Measurements from ENCODE around the gene KLHDC1. TPM values are rescaled to one million over a fixed set of nuclear protein-coding genes. Genes with fewer than 3 reads are reported as not detected.

The KLHDC1 gene
- total and polyA plus RNA-seq, 4 donors = 0.36 to 4.1 (median 2.5) TPM

DNA sequence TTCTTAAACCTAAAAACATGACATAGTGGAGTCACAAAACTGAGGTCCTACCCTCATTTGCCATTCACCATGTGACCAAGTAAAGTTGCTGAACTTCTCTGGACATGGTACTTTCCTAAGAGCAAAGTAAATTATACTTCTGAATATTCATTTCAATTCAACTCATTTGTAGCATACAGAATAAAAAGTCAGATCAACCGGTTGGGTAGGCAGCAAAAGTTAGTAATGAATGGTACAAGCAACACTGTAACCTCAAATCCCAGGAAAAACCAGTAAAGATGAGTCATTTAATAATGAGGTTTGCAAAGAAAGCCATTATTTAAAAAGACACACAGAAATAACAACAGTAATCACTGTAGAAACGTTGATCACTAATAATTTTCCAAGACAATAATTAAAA, 13.6 kb upstream of the KLHDC1 start:
- Histone ChIP-seq H3K9ac (ENCODE audit: low read depth in 1 of 2, low read length in 2 of 2) (no peak overlapping the region), H3K4me3 (ENCODE audit: low read depth in 1 of 3, low read length in 3 of 3) (no peak overlapping the region), H3K9me3 (ENCODE audit: control insufficient read depth in 4 of 4, low read length in 3 of 4) (no peaks in the 10 kb centered on the region), H3K36me3 (ENCODE audit: control insufficient read depth in 4 of 4, insufficient read depth in 3 of 4, low read depth in 1 of 4, low read length in 3 of 4) (peaks cover 0 to 2% (median 0%) of the 10 kb centered on the region in 4 donors), H3K4me1 (ENCODE audit: control insufficient read depth in 4 of 4, insufficient read depth in 4 of 4, low read length in 3 of 4) (no peaks in the 10 kb centered on the region), H3K27me3 (ENCODE audit: control insufficient read depth in 4 of 4, insufficient read depth in 4 of 4, low read length in 3 of 4) (no peaks in the 10 kb centered on the region), H3K27ac (ENCODE audit: low read depth in 1 of 2, low read length in 2 of 2) (no peak overlapping the region)
- DNase-seq (ENCODE audit: low spot score) = no peak
- TF ChIP-seq TAF1 (conservative IDR thresholded peaks at IDR 0.05) = no peak
- TF ChIP-seq, protein P1, sequence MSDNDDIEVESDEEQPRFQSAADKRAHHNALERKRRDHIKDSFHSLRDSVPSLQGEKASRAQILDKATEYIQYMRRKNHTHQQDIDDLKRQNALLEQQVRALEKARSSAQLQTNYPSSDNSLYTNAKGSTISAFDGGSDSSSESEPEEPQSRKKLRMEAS (IDR thresholded peaks at IDR 0.05) = no peak
- TF ChIP-seq SP1 (IDR thresholded peaks at IDR 0.05) = no peak
- no peak for TF ChIP-seq REST (IDR thresholded peaks at IDR 0.05)
- TF ChIP-seq EGR1 (IDR thresholded peaks at IDR 0.05; ENCODE audit: low read depth in 2 of 2) = no peak
- TF ChIP-seq YY1 (IDR thresholded peaks at IDR 0.05) = no peak
- TF ChIP-seq NR2F2 (IDR thresholded peaks at IDR 0.05) = no peak
- TF ChIP-seq FOXA2 (IDR thresholded peaks at IDR 0.05) = no peak
- TF ChIP-seq FOXA1 (IDR thresholded peaks at IDR 0.05) = no peak
- no peak for TF ChIP-seq HNF4A (conservative IDR thresholded peaks at IDR 0.05)
- no peak for TF ChIP-seq GABPA (IDR thresholded peaks at IDR 0.05 in 1 of 2, conservative IDR thresholded peaks at IDR 0.05 in 1 of 2)
- no peak for TF ChIP-seq JUND (IDR thresholded peaks at IDR 0.05)
- no peak for TF ChIP-seq RXRA (IDR thresholded peaks at IDR 0.05)
- TF ChIP-seq CTCF (IDR thresholded peaks at IDR 0.05; ENCODE audit: low read depth, low read length, missing input control) = no peak
- TF ChIP-seq, protein P2, sequence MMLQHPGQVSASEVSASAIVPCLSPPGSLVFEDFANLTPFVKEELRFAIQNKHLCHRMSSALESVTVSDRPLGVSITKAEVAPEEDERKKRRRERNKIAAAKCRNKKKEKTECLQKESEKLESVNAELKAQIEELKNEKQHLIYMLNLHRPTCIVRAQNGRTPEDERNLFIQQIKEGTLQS (IDR thresholded peaks at IDR 0.05) = no peak
- no peak for TF ChIP-seq ZBTB33 (IDR thresholded peaks at IDR 0.05)
- TF ChIP-seq RAD21 (IDR thresholded peaks at IDR 0.05) = no peak
- WGBS = 80% methylated on average over 2 of the region's 2 CpGs

All from liver (tissue), 9 donors.